A549 (cell line): ENCODE measurements around the gene PRAMEF14. TPM values are rescaled to one million over a fixed set of nuclear protein-coding genes. Genes with fewer than 3 reads are reported as not detected.
A peak's percentile ranks its signal among the peaks of the same experiment; 100 is the strongest.
"Not testable (repeated sequence)": the region's sequence is repeated elsewhere in the genome, so short reads cannot be mapped to it uniquely, and the experiment has no call there.

ENCODE experiments used
- ATAC-seq, 2 experiments: fragments of 200-7000 bp in 1 of 2; fragments of >200 bp in 1 of 2; cut with Nextera tagmentation in 1 of 2; cut with Tn5 transposase in 1 of 2; 3 replicates each; pipeline versions ENCODE4 v1.8.0 to v1.9.1; 2018 to 2020; ENCODE audit warnings: mild to moderate bottlenecking in 1 of 2, moderate library complexity in 1 of 2
- CTCF ChIA-PET: fragments of 300-600 bp; sonication (Branson Sonifier 250); formaldehyde crosslinking; extraction: SDS; loops from one replicate; lab custom pipeline; 2021; ENCODE audit warnings: antibody characterized with exemption, inconsistent platforms; lab: Yijun Ruan, JAX
- POLR2A ChIA-PET: fragments of 350-600 bp; formaldehyde crosslinking; extraction: SDS; loops from one replicate; lab custom pipeline; 2021; ENCODE audit warnings: antibody characterized with exemption, inconsistent platforms; lab: Yijun Ruan, JAX
- DNase-seq, 2 experiments: peaks; one replicate each; pipeline versions ENCODE4 v3.0.0 to v3.0.0-alpha.2; 2011 to 2016; ENCODE audit warnings: low read depth in 1 of 2, low spot score in 1 of 2
- FAIRE-seq: peaks from 2 replicates; lab custom pipeline; 2011; peaks lifted over from hg19 to GRCh38; lab: Jason Lieb, UNC
- H3K27ac ChIP-seq, 2 experiments: fragments of >200 bp; sonication (Bioruptor Twin); formaldehyde crosslinking; 3 replicates each; pipeline ENCODE4 v1.5.1; 2016 to 2017
- H3K4me1 ChIP-seq: fragments of >200 bp; sonication (Bioruptor Twin); formaldehyde crosslinking; 3 replicates; pipeline ENCODE4 v1.6.1; 2016
- H3K4me2 ChIP-seq: fragments of >200 bp; sonication (Bioruptor Twin); formaldehyde crosslinking; 3 replicates; pipeline ENCODE4 v1.6.1; 2016
- H3K4me3 ChIP-seq: fragments of >200 bp; sonication (Bioruptor Twin); formaldehyde crosslinking; 3 replicates; pipeline ENCODE4 v1.5.1; 2016
- H3K9me3 ChIP-seq: fragments of >200 bp; sonication (Bioruptor Twin); formaldehyde crosslinking; 3 replicates; pipeline ENCODE4 v1.6.1; 2016
- MAFK ChIP-seq: fragments of 450-650 bp; IDR thresholded peaks from 2 replicates; pipeline ENCODE4 v1.6.1; 2014; ENCODE audit not compliant: partially characterized antibody
- WGBS: methylation state at CpG from one replicate; pipeline ENCODE4 v1.1.6; 2017; ENCODE audit errors: missing lambda C conversion rate; 5-methylcytosine and 5-hydroxymethylcytosine counted together
- polyA minus RNA-seq: library from RNA; depleted of rRNA, polyadenylated mRNA; stranded (reverse); fragments of >200 nt; gene quantifications from 2 replicates; pipeline ENCODE4 v1.2.3, GENCODE V29; 2011; rRNA and poly(A)+ RNA removed
- polyA plus RNA-seq, 4 experiments: library from polyadenylated mRNA; depleted of rRNA in 3 of 4; stranded (reverse); fragments of >200 nt; fragmentation: RNase III in 1 of 4; extraction: RNeasy Plus Mini Kit Qiagen cat#74134 plus additional on column Dnase treatment in 1 of 4; gene quantifications; 2 replicates in 3 of 4; 3 replicates in 1 of 4; pipeline ENCODE4 v1.2.3, GENCODE V29; 2011 to 2017

The PRAMEF14 gene
- polyA plus RNA-seq (2011; rRNA removed) (not detected in 2 replicates), polyA plus RNA-seq (2017; fragmentation: RNase III; extraction: RNeasy Plus Mini Kit Qiagen cat#74134 plus additional on column Dnase treatment) (not detected in 3 replicates), polyA minus RNA-seq (not detected in 2 replicates)
- 0.03 TPM in 1 of 2 replicates, not detected in the other for polyA plus RNA-seq (2012; cell fraction: cytosol; rRNA removed)
- polyA plus RNA-seq (2012; cell fraction: nucleus; rRNA removed), result not detected in 2 replicates

GRCh38 chr1:13347034-13347433, at the start of gene PRAMEF14:
Gene PRAMEF14, minus strand, starts transcription at chr1:13347134. Its CDS starts 1,820 bp downstream, at chr1:13345314.
- H3K27ac ChIP-seq, ATAC-seq, CTCF ChIA-PET, DNase-seq, FAIRE-seq, POLR2A ChIA-PET, H3K4me2 ChIP-seq, H3K4me1 ChIP-seq, H3K9me3 ChIP-seq, H3K4me3 ChIP-seq: not testable (repeated sequence)
- 2% methylated on average over 7 of the region's 7 CpGs for WGBS

GRCh38 chr1:13395311-13395710, 48.4 kb upstream of the PRAMEF14 start:
- H3K4me3 ChIP-seq, ATAC-seq, FAIRE-seq, H3K4me2 ChIP-seq, CTCF ChIA-PET, H3K27ac ChIP-seq, H3K9me3 ChIP-seq, DNase-seq, H3K4me1 ChIP-seq, POLR2A ChIA-PET: not testable (repeated sequence)
- 48% methylated on average over 5 of the region's 22 CpGs for WGBS

- H3K4me1 ChIP-seq, ATAC-seq, H3K4me3 ChIP-seq, H3K4me2 ChIP-seq, DNase-seq, CTCF ChIA-PET, H3K9me3 ChIP-seq, FAIRE-seq, POLR2A ChIA-PET, H3K27ac ChIP-seq: not testable (repeated sequence)
- WGBS, result 68% methylated on average over 5 of the region's 32 CpGs
These were observed 47.8 kb upstream of the PRAMEF14 start for GRCh38 chr1:13394761-13395160.

GRCh38 chr1:13393004-13393403, 46.1 kb upstream of the PRAMEF14 start:
- DNase-seq, H3K4me1 ChIP-seq, ATAC-seq, CTCF ChIA-PET: not testable (repeated sequence)
- peak; percentile 71 for TF ChIP-seq MAFK
- TF ChIP-seq, all 56 proteins: peak for 1; not testable (repeated sequence) for 55
- POLR2A ChIA-PET, H3K27ac ChIP-seq, H3K4me3 ChIP-seq, H3K9me3 ChIP-seq, H3K4me2 ChIP-seq, FAIRE-seq: not testable (repeated sequence)
- 0% methylated on average over 1 of the region's 7 CpGs for WGBS

- H3K9me3 ChIP-seq, H3K4me2 ChIP-seq, H3K27ac ChIP-seq, FAIRE-seq, H3K4me1 ChIP-seq, H3K4me3 ChIP-seq, CTCF ChIA-PET, DNase-seq, POLR2A ChIA-PET, ATAC-seq: not testable (repeated sequence)
These were observed 42.4 kb upstream of the PRAMEF14 start, which contains the start of gene PRAMEF17 for GRCh38 chr1:13389332-13389731. Gene PRAMEF17, plus strand, starts transcription at chr1:13389632. Its CDS starts 26 bp downstream, at chr1:13389658.

GRCh38 chr1:13380380-13380779, 33.4 kb upstream of the PRAMEF14 start:
- CTCF ChIA-PET, result not testable (repeated sequence)
- WGBS, result 16% methylated on average over 3 of the region's 3 CpGs

GRCh38 chr1:13378983-13379382, 32.0 kb upstream of the PRAMEF14 start:
- H3K27ac ChIP-seq, FAIRE-seq, H3K4me1 ChIP-seq, DNase-seq, ATAC-seq, H3K9me3 ChIP-seq, H3K4me2 ChIP-seq, CTCF ChIA-PET, H3K4me3 ChIP-seq, POLR2A ChIA-PET: not testable (repeated sequence)
- WGBS, result 22% methylated on average over 3 of the region's 3 CpGs

More at GRCh38 chr1:13380380-13380779, 33.4 kb upstream of the PRAMEF14 start:
- FAIRE-seq, H3K9me3 ChIP-seq, DNase-seq, H3K27ac ChIP-seq, H3K4me1 ChIP-seq, H3K4me2 ChIP-seq, ATAC-seq, POLR2A ChIA-PET, H3K4me3 ChIP-seq: not testable (repeated sequence)

GRCh38 chr1:13368544-13368943, 21.6 kb upstream of the PRAMEF14 start:
- ATAC-seq (peak in 1 of 2 experiments; percentile 51; a peak in 1 of 6 replicates), DNase-seq (peak in 1 of 2 experiments; percentile 5)
- H3K4me1 ChIP-seq, CTCF ChIA-PET, H3K9me3 ChIP-seq, H3K4me2 ChIP-seq, H3K27ac ChIP-seq, POLR2A ChIA-PET, H3K4me3 ChIP-seq, FAIRE-seq: not testable (repeated sequence)
- WGBS, result 31% methylated on average over 2 of the region's 4 CpGs

- H3K27ac ChIP-seq, POLR2A ChIA-PET, DNase-seq, H3K4me1 ChIP-seq, FAIRE-seq, ATAC-seq, H3K4me3 ChIP-seq, H3K4me2 ChIP-seq, H3K9me3 ChIP-seq, CTCF ChIA-PET: not testable (repeated sequence)
- WGBS, result 63% methylated on average over 3 of the region's 3 CpGs
These were observed 19.6 kb upstream of the PRAMEF14 start for GRCh38 chr1:13366536-13366935.

- ATAC-seq, H3K4me1 ChIP-seq, H3K4me2 ChIP-seq, H3K9me3 ChIP-seq, H3K4me3 ChIP-seq, H3K27ac ChIP-seq, DNase-seq, POLR2A ChIA-PET, CTCF ChIA-PET, FAIRE-seq: not testable (repeated sequence)
- 23% methylated on average over 2 of the region's 4 CpGs for WGBS
These were observed 18.0 kb upstream of the PRAMEF14 start for GRCh38 chr1:13364928-13365327.

- WGBS, result 0% methylated on average over 1 of the region's 7 CpGs
- DNase-seq, H3K4me2 ChIP-seq, CTCF ChIA-PET, H3K4me3 ChIP-seq, H3K27ac ChIP-seq, FAIRE-seq, POLR2A ChIA-PET, ATAC-seq, H3K4me1 ChIP-seq, H3K9me3 ChIP-seq: not testable (repeated sequence)
These were observed 15.4 kb upstream of the PRAMEF14 start for GRCh38 chr1:13362364-13362763.
